NCI-H2227 treated with DMSO at 0.1 percent for 48 hours (cell line): ENCODE data around the gene SPATA9.
"Not testable (repeated sequence)": the region's sequence is repeated elsewhere in the genome, so short reads cannot be mapped to it uniquely, and the experiment has no call there.

Experiments used
- DNase-seq: peaks from one replicate; lab custom pipeline; 2025; lab: John Stamatoyannopoulos, UW

SPATA9 gene

DNA sequence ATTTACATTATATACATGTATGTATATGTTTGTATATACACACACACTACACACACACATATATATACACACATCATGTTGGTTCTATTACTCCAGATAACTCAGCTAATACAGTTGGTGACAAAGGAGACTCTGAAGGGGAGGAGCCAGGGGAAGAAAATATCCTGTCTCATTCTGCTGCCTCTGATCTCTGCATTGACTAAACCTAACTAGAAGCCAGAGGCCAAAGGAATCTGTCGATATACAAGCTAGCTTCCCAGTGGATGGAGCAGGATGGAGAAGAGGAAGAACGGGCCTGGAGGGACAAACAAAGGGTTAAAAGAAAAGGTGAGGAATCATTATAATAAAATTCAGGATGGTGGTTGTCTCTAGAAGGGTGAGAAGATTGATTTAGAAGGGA lies 34.6 kb upstream of the SPATA9 start:
- no peak for DNase-seq

DNA sequence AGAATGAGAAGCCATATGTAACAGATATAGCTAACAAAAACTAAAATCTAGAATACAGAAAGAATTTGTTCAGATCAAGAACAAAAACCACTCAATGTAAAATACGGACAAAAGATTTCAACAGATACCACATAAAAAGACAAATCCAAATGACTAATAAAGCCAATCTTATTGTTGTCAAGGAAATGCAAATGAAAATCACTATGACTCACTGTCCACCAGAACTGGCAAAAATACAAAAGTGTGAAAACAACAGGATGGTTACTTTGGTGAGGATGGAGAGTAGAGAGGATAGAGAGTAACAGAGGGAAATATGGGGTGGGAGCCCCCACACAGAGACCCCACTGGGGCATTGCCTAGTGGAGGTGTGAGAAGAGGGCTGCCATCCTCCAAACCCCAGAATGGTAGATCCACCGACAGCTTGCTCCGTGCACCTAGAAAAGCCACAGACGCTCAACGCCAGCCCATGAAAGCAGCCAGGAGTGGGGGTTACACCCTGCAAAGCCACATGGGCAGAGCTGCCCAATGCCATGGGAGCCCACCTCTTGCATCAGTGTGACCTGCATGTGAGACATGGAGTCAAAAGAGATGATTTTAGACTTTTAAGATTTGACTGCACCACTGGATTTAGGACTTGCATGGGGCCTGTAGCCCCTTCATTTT lies 33.1 kb upstream of the SPATA9 start:
- DNase-seq, result no peak

DNA sequence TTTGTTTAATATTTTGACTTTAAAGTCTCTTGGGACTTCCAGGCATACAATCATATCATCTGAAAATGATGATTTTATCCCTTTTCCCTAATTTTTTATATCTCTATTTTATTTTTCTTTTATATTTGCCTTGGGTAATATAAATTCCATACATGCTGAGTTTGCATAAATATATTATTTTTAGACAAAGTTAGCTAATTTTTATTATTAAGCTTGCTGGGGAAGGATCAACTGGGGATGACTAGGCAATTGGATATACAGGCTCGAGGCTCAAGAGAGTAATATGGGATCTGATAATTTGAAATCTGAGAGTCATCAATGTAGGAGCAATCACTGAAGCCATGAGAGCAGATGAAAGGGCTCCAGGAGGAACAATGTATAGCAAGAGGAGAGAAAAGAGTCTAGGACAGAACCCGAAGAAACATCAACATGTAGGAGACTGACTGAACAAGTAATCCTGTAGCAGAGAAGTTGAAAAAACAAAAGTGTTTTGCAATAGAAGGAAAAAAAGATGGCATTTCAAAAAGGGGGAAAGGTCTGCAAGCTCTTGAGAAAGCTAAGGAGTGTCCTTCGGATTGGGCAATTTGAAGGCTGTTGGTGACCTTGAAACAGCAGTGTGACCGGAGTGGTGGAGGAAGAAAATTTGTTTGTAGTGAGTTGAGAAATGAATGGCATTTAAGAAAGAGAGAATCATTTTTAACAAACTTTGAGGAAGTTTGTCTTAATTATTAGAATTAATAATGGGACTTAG lies 31.3 kb upstream of the SPATA9 start:
- no peak for DNase-seq

DNA sequence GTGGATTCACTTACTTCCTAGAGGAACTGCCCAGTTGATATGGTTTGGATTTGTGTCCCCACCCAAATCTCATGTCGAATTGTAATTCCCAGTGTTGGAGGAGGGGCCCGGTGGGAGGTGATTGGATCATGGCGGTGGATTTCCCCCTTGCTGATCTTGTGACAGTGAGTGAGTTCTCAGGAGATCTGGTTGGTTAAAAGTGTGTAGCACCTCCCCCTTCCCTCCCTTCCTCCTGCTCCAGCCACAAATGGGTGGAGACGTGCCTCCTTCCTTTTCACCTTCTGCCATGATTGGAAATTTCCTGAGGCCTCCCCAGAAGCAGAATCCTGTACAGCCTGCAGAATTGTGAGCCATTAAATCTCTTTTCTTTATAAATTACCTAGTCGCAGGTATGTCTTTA lies 30.5 kb upstream of the SPATA9 start:
- not testable (repeated sequence) for DNase-seq

DNA sequence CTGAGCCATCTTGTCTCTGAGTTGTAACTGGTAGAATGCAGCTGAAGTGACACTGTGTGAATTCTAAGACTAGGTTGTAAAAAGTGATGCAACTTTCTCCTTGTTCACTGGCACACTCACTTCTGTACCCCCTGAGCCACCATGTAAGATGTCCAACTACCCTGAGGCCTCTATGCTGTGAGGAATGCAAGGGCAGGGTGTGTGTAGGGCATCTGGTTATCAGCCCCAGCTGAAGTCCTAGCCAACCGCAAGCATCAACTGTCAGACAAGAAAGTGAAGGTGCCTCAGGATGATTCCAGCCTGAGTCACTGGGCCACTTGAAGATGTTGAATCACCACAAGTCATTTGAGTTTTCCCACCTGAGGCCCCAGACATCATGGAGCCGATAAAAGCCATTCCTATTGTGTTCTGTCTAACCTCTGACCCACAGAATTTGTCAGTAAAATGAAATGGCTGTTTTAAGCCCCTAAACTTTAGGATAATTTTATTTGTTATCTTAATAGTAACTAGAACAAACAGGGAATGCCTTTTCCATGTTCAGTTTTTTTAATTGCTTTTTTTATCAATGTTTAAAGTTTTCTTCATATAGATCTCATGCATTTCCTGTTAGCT lies 29.7 kb upstream of the SPATA9 start:
- DNase-seq, result peak; percentile 34

DNA sequence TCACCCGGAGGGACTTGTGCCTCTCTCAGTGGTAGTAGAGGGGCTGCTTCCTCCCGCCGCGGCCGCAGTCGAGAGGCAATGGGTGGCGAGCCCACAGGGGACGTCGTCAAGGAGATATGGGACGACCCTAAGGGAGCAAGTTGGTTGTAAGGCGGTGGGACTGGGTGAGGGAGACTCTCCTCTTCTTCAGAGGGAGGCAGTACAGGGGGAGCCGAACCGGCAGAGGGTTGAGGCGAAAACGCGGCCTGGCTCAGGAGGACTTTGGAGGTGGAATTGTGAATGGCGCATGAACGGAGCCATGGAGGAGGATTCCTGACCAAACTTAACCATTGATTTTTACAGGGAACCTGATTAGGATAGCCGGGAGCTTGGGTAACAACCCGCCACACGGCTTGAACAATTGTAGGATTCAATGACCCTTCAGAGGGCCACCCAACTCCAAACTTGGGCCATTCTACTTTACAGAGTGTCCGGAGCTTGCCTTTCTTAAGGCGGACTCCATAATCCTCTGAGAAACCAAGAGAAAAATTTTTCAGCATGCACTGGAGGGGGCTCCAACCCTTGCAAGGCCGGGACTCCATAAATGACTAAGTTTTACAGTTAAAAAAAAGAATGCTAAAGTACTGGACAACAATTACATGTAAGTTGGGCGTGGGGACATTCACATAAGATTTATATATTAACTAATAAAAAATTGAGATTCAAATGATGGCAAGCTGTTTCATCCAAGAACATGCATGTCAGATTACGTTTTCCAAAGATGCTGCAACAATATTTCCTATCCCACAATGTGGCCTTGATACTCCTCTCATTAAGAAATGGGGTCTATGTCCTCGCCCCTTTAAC lies 28.9 kb upstream of the SPATA9 start:
- DNase-seq, result peak; percentile 48

DNA sequence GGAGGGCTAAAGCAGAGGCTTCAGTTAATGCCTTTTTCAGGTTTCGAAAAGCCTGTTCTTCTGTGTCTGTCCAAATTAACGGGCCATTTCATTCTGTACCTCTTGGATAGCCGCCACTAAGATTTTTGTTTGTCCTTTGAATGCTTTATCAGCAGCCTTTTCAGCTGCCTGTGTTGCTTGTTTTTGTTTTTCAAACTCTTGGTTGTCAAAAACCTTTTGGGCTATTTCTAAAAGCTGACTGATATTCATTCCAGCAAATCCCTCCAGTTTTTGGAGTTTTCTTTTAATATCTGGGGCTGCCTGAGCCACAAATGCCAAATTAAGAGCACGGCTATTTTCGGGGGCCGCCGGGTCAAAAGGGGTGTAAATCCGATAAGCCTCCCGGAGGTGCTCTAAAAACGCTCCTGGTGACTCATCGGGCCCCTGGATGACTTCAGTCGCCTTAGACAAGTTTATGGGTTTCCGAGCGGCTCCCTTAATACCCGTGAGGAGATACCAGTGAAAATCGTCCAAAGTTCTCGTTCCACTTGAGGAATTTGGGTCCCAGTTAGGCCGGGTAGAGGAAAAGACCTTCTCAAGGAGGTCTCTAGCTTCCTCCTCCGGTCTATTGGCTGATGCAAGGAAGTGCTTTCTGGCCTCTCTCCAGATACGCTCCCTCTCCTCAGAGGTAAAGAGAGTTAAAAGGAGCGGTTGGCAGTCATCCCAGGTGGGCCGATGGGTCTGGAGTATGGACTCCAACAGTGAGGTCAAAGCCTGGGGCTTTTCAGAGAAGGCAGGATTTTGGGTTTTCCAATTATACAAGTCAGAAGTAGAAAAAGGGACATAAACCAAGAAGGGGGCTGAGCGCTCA lies 28.1 kb upstream of the SPATA9 start:
- peak; percentile 40 for DNase-seq

DNA sequence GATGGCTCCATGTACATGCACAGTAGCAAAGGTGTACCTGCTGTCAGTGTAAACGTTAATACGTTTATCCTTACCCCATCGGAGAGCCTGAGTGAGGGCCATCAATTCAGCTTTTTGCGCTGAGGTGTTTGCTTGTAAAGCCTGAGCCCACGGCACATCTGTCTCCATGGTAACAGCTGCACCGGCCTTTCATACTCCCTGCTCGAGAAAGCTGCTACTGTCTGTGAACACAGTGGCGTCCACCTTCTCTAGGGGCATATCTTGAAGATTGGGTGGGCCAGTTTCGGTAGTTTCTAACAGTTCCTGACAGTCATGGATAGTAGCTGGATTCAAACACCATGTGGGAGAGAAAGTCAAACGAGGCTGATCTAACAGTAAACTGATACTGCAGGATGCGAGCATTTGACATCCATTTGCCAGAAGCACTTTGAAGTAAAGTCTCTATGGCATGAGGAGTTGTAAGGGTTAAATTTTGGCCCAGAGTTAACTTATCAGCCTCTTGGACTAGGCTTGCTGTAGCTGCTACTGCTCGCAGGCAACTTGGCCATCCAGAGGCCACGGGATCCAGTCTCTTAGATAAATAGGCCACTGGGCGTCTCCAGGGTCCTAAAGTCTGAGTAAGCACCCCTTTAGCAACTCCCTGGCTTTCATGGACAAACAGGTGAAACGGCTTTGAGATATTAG lies 27.3 kb upstream of the SPATA9 start:
- DNase-seq, result peak; percentile 61

DNA sequence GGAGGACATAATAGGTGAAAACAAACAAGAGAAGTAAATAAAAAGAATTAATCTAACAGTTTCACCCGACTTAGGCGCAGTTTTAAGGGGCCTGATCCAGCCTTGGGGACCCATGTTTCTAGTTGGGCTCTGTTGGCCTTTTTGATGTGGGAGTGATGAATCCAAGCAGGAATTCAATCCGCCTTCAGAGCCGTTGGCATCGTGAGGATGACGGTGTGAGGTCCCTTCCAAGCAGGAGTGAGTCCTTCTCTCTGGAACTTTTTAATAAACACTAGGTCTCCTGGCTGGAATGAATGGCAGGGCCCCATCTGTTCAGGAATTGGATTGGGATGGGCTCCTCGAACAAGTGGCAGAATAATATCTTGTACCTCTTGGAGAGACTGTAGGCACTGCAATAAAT lies 26.1 kb upstream of the SPATA9 start:
- DNase-seq, result no peak

DNA sequence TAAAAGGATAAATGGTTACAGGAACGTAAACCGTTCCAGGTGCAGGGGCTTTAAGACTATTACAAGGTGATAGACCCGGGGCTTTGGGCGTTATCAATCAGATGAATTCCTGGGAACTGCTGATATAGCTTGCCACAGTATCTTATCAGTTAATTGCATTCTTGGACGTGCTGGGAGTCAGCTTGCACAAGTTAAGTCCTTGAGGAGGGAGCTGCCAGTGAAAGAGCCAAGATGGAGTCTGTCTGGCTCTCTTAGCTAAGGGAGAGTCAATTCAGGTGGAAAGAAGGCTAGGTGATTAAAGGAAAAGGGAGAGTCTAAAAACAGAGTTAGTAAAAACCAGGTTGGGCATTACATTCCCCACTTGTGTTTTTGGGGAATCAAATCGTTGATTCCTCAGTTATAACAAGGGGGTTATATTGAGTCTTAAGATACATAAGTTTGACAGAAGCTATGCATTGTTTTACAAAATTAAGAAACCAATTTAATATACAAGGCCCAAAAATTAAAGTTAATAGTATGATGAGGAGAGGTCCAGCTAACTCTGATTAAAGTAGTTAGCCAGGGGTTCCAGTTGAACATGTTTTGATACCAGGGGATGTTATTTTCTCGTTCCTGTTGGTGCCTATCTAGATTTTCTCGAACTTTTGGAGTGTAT lies 24.9 kb upstream of the SPATA9 start:
- not testable (repeated sequence) for DNase-seq

DNA sequence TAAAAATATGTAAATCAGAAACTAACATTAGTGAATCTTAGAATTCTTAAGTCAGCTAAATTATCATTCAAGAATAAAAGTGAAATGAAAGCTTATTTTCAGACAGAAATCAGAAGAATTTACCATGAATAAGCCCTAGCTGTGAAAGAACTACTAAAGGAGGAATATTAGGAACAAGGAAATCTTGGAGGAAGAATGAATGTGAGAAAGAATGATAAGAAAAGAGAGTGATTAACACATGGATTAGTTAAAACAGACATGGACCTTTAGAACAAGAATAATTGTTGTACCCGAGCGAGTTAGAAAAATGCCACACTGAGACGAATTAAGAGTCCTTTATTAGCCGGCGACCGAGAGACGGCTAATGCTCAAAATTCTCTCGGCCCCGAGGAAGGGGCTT lies 24.3 kb upstream of the SPATA9 start:
- DNase-seq, result no peak

DNA sequence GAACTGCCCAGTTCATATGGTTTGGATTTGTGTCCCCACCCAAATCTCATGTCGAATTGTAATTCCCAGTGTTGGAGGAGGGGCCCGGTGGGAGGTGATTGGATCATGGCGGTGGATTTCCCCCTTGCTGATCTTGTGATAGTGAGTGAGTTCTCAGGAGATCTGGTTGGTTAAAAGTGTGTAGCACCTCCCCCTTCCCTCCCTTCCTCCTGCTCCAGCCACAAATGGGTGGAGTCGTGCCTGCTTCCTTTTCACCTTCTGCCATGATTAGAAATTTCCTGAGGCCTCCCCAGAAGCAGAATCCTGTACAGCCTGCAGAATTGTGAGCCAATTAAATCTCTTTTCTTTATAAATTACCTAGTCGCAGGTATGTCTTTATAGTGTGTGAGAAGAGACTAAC lies 23.4 kb upstream of the SPATA9 start:
- DNase-seq, result not testable (repeated sequence)

DNA sequence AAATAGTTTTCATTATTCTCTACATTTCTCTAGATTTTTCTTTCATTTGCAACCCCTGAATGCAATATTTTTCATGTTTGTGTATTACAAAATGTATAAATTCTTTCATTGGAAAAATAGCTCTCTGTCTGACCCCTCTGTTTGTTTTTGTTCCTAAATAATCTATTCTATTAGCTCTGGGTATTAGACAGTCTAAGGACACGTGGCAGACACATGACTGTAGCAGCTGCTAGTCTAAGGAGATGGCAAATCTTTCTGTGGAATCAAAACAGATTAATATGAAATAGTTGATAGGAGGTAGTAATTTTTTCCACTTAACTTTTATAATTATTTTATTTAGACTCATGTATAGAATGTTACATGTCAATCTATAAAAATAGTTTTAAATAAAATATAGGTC lies 21.4 kb upstream of the SPATA9 start:
- no peak for DNase-seq

DNA sequence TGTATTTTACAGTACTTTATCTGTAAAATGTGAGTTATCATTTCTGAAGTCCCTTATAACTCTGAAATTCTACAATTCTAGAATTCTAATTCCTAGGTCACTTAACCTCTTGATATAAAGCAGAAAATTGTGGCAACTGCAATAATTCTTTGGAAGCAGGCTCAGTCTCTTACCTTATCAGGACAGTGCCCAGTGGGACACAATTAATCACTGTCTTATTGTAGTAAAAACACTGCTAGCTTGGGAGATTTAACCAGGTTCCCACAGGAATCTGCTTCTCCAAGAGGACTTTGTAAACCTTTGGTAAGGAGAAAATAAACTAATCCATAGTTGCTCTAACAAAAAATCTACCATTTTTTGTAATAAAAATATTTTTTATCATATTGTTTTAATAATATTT lies 18.3 kb upstream of the SPATA9 start:
- no peak for DNase-seq

DNA sequence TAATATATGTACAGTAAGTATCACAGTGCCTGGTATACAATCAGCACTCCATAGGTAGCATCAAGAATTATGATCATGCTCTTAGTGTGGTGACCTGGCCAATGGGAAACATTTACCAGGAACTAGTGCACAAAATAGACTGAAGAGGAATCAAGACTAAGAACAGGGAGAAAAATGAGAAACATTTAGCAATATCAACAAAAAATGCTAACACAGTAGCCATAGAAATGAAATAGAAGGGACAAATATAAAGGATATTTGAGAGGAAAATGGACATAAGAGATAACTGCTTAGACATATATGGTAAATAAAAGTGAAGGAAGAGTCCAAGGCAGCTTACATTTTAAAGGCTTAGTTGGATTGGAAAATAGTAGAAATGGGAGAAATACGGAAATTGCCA lies 16.5 kb upstream of the SPATA9 start:
- DNase-seq, result no peak

DNA sequence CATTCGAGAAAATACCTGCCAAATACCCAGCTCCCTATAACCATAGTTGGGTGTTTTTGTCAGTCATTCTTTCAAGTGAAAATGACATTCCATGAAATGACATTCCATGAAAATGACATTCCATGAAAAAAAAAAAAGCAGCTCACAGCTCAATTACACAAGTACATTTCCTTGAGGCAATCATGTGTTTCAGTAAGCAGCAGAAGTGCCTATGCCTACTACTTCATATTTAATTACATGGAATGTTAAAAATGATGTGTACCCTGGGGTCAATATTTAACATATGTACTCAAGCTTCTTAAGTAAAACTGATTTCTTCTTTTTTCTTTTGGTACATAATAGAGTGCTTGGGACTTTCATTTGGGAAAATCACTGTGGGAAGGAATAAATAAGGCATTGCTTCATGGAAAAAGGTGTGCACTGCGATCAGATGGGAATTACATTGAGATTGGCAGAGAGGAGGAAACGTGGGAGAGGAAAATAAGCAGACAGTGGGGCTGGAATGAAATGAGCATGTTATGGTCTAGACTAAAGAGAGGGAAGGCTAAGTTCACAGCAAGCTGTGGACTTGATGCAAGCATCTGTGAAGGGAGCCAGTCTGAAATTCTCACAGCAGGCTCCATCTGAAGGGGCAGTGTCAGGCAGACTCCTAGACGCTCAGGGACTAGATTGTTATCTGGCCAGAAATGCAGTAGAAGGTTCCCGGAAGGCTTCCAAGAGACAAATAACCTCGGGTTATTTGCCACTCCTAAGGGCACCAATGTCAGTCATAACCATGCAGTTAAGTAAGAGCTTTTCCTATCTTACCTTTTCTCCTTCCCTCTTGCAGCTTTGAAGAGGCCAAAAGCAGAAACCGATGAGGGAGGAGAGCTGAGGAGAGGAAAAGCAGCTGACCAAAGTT lies 15.2 kb upstream of the SPATA9 start:
- DNase-seq, result peak; percentile 67

DNA sequence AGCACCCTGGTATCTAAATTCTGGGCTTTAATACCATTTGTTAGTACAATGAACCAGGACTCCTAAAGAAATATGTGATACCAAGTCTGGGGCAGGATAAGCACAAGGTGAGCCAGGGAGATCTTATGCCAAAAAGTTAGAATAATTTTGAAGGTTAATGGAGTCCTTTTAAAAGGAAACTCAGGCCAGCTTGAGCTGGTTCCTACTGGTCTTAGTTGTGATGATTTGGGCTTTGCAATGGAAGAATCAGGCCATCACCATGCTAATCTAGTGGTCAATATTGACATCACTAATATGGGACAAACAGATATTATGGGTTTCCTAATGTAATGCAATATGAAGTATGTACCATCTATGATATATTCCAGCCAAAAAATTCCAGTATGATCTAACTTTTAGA lies 7.5 kb upstream of the SPATA9 start:
- DNase-seq, result no peak

DNA sequence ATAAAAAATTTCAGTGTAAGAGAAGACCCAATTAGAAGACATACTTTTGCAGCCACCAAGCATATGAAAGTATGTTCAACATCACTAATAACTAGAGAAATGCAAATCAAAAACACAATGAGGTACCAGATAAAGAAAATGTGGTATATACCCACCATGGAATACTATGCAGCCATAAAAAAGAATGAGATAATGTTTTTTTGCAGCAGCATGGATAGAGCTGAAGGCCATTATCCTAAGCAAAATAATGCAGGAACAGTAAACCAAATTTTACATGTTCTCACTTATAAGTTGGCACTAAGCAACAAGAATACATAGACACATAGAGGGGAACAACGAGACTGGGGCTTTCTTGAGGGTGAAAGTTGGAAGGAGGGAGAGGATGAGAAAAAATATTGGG lies 6.9 kb upstream of the SPATA9 start:
- no peak for DNase-seq

DNA sequence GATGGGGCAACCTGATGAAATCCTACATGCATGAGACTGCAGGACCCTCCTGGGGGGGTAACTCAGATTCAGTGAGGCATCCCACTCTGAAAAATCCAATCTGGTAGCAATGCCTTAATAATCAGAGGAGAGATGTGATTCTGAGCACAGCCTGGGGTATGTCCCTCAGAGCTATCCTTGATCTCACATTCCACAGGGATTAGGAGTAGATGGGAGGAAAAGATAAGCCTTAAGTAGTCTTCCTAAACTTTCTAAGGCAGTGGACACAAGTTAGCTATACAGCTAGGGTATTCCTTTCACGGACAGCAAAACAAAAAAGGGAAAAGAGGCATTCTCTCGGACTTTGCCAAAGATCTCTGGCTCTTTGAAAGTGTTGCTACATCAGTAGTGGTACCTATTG lies 3.9 kb upstream of the SPATA9 start:
- no peak for DNase-seq
